ENCODE data around the gene ZNF516. TPM values are rescaled to one million over a fixed set of nuclear protein-coding genes. Genes with fewer than 3 reads are reported as not detected.

The ZNF516 gene
- total and polyA plus RNA-seq, 2 of the 13 experiments (the other 11 are each of a cell fraction or from before 2014, with no cell fraction given) = 16.6 to 18.7 TPM

GRCh38 chr18:76445741-76446232 is 49.3 kb downstream of the ZNF516 start (continued):
- TF ChIP-seq ZNF646 (CRISPR knock-in tag; IDR thresholded peaks at IDR 0.05) (no peak), NR2F6 (IDR thresholded peaks at IDR 0.05) (0 out of 2 replicates have a peak, but pooled peaks have one; percentile 24), NR2F6 (CRISPR knock-in tag; IDR thresholded peaks at IDR 0.05) (no peak)
- TF ChIP-seq, protein P1, sequence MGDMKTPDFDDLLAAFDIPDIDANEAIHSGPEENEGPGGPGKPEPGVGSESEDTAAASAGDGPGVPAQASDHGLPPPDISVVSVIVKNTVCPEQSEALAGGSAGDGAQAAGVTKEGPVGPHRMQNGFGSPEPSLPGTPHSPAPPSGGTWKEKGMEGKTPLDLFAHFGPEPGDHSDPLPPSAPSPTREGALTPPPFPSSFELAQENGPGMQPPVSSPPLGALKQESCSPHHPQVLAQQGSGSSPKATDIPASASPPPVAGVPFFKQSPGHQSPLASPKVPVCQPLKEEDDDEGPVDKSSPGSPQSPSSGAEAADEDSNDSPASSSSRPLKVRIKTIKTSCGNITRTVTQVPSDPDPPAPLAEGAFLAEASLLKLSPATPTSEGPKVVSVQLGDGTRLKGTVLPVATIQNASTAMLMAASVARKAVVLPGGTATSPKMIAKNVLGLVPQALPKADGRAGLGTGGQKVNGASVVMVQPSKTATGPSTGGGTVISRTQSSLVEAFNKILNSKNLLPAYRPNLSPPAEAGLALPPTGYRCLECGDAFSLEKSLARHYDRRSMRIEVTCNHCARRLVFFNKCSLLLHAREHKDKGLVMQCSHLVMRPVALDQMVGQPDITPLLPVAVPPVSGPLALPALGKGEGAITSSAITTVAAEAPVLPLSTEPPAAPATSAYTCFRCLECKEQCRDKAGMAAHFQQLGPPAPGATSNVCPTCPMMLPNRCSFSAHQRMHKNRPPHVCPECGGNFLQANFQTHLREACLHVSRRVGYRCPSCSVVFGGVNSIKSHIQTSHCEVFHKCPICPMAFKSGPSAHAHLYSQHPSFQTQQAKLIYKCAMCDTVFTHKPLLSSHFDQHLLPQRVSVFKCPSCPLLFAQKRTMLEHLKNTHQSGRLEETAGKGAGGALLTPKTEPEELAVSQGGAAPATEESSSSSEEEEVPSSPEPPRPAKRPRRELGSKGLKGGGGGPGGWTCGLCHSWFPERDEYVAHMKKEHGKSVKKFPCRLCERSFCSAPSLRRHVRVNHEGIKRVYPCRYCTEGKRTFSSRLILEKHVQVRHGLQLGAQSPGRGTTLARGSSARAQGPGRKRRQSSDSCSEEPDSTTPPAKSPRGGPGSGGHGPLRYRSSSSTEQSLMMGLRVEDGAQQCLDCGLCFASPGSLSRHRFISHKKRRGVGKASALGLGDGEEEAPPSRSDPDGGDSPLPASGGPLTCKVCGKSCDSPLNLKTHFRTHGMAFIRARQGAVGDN (CRISPR knock-in tag; IDR thresholded peaks at IDR 0.05) = peak; percentile 31; the same call in 1 of the 2 replicates
